SK-N-SH (cell line): ENCODE results near the gene OCA2. TPM values are rescaled to one million over a fixed set of nuclear protein-coding genes. Genes with fewer than 3 reads are reported as not detected.

Experiments
- CTCF ChIA-PET: fragments of 300-600, 350-600 bp; formaldehyde crosslinking; extraction: SDS; loops from one replicate; lab custom pipeline; 2021; lab: Yijun Ruan, JAX
- POLR2A ChIA-PET: fragments of 350-600 bp; sonication (Branson Sonifier 250); formaldehyde crosslinking; extraction: SDS; loops from one replicate; lab custom pipeline; 2020; ENCODE audit warnings: antibody characterized with exemption, inconsistent platforms; lab: Yijun Ruan, JAX
- DNase-seq: peaks from one replicate; pipeline ENCODE4 v3.0.0; 2012
- H2AFZ ChIP-seq: fragments of 200-600 bp; sonication (generic); 2 replicates; pipeline ENCODE4 v1.8.1; 2016; ENCODE audit warnings: antibody characterized with exemption, mild to moderate bottlenecking, low read depth
- H3F3A ChIP-seq: fragments of 200-600 bp; sonication (generic); replicated peaks from 2 replicates; pipeline ENCODE3; 2016; ENCODE audit warnings: antibody characterized with exemption, mild to moderate bottlenecking; ENCODE audit not compliant: insufficient read depth
- H3K27ac ChIP-seq, 2 experiments: fragments of 200-500 bp in 1 of 2; fragments of 200-600 bp in 1 of 2; sonication (Bioruptor generic) in 1 of 2; sonication (generic), shearing (Covaris generic) in 1 of 2; 2 replicates each; pipeline versions ENCODE4 v1.5.1 to v1.6.1; 2014 to 2016; ENCODE audit warnings: low read depth in 2 of 2, inconsistent platforms in 1 of 2, low read length in 1 of 2, mild to moderate bottlenecking in 1 of 2, mixed read lengths in 1 of 2
- H3K27me3 ChIP-seq: fragments of 200-600 bp; sonication (generic), shearing (Covaris generic); 2 replicates; pipeline ENCODE4 v1.6.1; 2016; ENCODE audit warnings: mixed run types; ENCODE audit not compliant: insufficient read depth
- H3K36me3 ChIP-seq, 2 experiments: fragments of 200-500 bp in 1 of 2; fragments of 200-600 bp in 1 of 2; sonication (Bioruptor generic) in 1 of 2; sonication (generic) in 1 of 2; replicated peaks in 1 of 2; 2 replicates each; pipeline versions ENCODE3 to v1.5.1; 2014 to 2016; ENCODE audit warnings: low read length in 1 of 2, mild to moderate bottlenecking in 1 of 2; ENCODE audit not compliant: insufficient read depth in 2 of 2, control insufficient read depth in 1 of 2
- H3K4me1 ChIP-seq, 2 experiments: fragments of 200-500 bp in 1 of 2; fragments of 200-600 bp in 1 of 2; sonication (Bioruptor generic) in 1 of 2; sonication (generic), shearing (Covaris generic) in 1 of 2; 2 replicates each; pipeline versions ENCODE4 v1.5.1 to v1.6.1; 2014 to 2016; ENCODE audit warnings: low read depth in 1 of 2, low read length in 1 of 2, mixed run types in 1 of 2; ENCODE audit not compliant: insufficient read depth in 2 of 2, control insufficient read depth in 1 of 2
- H3K4me2 ChIP-seq: fragments of 200-600 bp; sonication (generic), shearing (Covaris generic); 2 replicates; pipeline ENCODE4 v1.6.1; 2017; ENCODE audit warnings: mixed run types
- H3K4me3 ChIP-seq, 2 experiments: fragments of 200-500 bp in 1 of 2; fragments of 200-600 bp in 1 of 2; sonication (Bioruptor generic) in 1 of 2; sonication (generic), shearing (Covaris generic) in 1 of 2; 2 replicates each; pipeline versions ENCODE4 v1.5.1 to v1.8.1; 2014 to 2016; ENCODE audit warnings: low read depth in 2 of 2, inconsistent platforms in 1 of 2, low read length in 1 of 2, mild to moderate bottlenecking in 1 of 2, mixed read lengths in 1 of 2, moderate library complexity in 1 of 2
- H3K79me2 ChIP-seq: fragments of 200-600 bp; sonication (generic); 2 replicates; pipeline ENCODE4 v1.8.1; 2017; ENCODE audit warnings: mild to moderate bottlenecking; ENCODE audit not compliant: insufficient read depth
- H3K9ac ChIP-seq: fragments of 200-600 bp; sonication (generic); 2 replicates; pipeline ENCODE4 v1.6.1; 2017; ENCODE audit warnings: mixed run types
- H3K9me2 ChIP-seq: fragments of 200-600 bp; sonication (generic); 2 replicates; pipeline ENCODE4 v1.6.1; 2017; ENCODE audit warnings: mixed run types
- H3K9me3 ChIP-seq: fragments of 200-600 bp; sonication (generic); 2 replicates; pipeline ENCODE4 v1.6.1; 2017; ENCODE audit warnings: mixed run types, mild to moderate bottlenecking, moderate library complexity
- H4K20me1 ChIP-seq: fragments of 200-600 bp; sonication (generic); 2 replicates; pipeline ENCODE4 v1.6.1; 2017; ENCODE audit warnings: mild to moderate bottlenecking, mixed run types; ENCODE audit not compliant: insufficient read depth
- CTCF ChIP-seq: fragments of 200-600 bp; sonication (generic); IDR thresholded peaks from 2 replicates; pipeline ENCODE4 v1.6.1; 2017; ENCODE audit warnings: antibody characterized with exemption, mild to moderate bottlenecking, moderate library complexity
- EP300 ChIP-seq, 2 experiments: IDR thresholded peaks; 2 replicates each; pipeline versions ENCODE4 v1.4.0 to v1.6.1; 2012; ENCODE audit warnings: borderline replicate concordance in 1 of 2, low read depth in 1 of 2, low read length in 1 of 2
- FOSL2 ChIP-seq: IDR thresholded peaks from 2 replicates; pipeline ENCODE4 v1.4.0; 2012; ENCODE audit warnings: low read depth, mild to moderate bottlenecking, moderate library complexity, borderline replicate concordance
- FOXM1 ChIP-seq: IDR thresholded peaks from 2 replicates; pipeline ENCODE4 v1.4.0; 2012; ENCODE audit warnings: low read depth, mild to moderate bottlenecking
- JUND ChIP-seq: IDR thresholded peaks from 2 replicates; pipeline ENCODE4 v1.4.0; 2012
- MEF2A ChIP-seq: IDR thresholded peaks from 2 replicates; pipeline ENCODE4 v1.4.0; 2012; ENCODE audit warnings: low read depth, borderline replicate concordance
- NFIC ChIP-seq: IDR thresholded peaks from 2 replicates; pipeline ENCODE4 v1.4.0; 2012; ENCODE audit warnings: borderline replicate concordance
- NRF1 ChIP-seq: IDR thresholded peaks from 2 replicates; pipeline ENCODE4 v1.6.1; 2012; ENCODE audit warnings: low read depth, mild to moderate bottlenecking, low read length
- POLR2AphosphoS5 ChIP-seq: IDR thresholded peaks from 2 replicates; pipeline ENCODE4 v1.6.1; 2012; ENCODE audit warnings: low read depth, low read length
- RAD21 ChIP-seq: IDR thresholded peaks from 2 replicates; pipeline ENCODE4 v1.6.1; 2012; ENCODE audit warnings: mild to moderate bottlenecking, low read length
- RFX5 ChIP-seq: IDR thresholded peaks from 2 replicates; pipeline ENCODE4 v1.6.1; 2012; ENCODE audit warnings: mild to moderate bottlenecking, improper control_type of control experiment, low read length
- RXRA ChIP-seq: IDR thresholded peaks from 2 replicates; pipeline ENCODE4 v1.4.0; 2012; ENCODE audit warnings: low read depth, mild to moderate bottlenecking, borderline replicate concordance
- TCF12 ChIP-seq: IDR thresholded peaks from 2 replicates; pipeline ENCODE4 v1.4.0; 2012
- USF2 ChIP-seq: fragments of 150-350 bp; IDR thresholded peaks from 2 replicates; pipeline ENCODE4 v1.6.1; 2017; ENCODE audit warnings: antibody characterized with exemption, low read length, low read depth, borderline replicate concordance
- YY1 ChIP-seq: IDR thresholded peaks from 2 replicates; pipeline ENCODE4 v1.4.0; 2012; ENCODE audit warnings: low read depth, mild to moderate bottlenecking
- WGBS: methylation state at CpG from one replicate; pipeline ENCODE4 v1.1.6; 2017; ENCODE audit warnings: low lambda C conversion rate; 5-methylcytosine and 5-hydroxymethylcytosine counted together
- polyA plus RNA-seq, 3 experiments: library from polyadenylated mRNA; depleted of rRNA; stranded (reverse); fragments of >200 nt; gene quantifications; 2 replicates each; pipeline ENCODE4 v1.2.3, GENCODE V29; 2012

The OCA2 gene
- polyA plus RNA-seq, 1 of the 3 experiments (the other 2 are of a cell fraction): 0.16 TPM

- CTCF ChIA-PET: interaction anchor here (1.3 to 1.8 kb wide), 2 partner anchors 82 to 96 kb away, joined by 4 to 6 read pairs; partner anchors contain the start of gene OCA2
Observed at GRCh38 chr15:28003302-28004037, 95.6 kb downstream of the OCA2 start.

GRCh38 chr15:28002867-28003266 lies 96.2 kb downstream of the OCA2 start:
- H3F3A ChIP-seq: no peaks in the 10 kb centered on the region
- H3K4me3 ChIP-seq: no peak overlapping the region
- H3K4me1 ChIP-seq: no peaks in the 10 kb centered on the region
- no peak overlapping the region for H2AFZ ChIP-seq
- H3K36me3 ChIP-seq: no peaks in the 10 kb centered on the region
- WGBS: 76% methylated on average over 9 of the region's 10 CpGs
- POLR2A ChIA-PET: no interaction called here
- no peaks in the 10 kb centered on the region for H3K9me2 ChIP-seq
- H3K79me2 ChIP-seq: no peaks in the 10 kb centered on the region
- H4K20me1 ChIP-seq: no peaks in the 10 kb centered on the region
- H3K9ac ChIP-seq: no peak overlapping the region
- H3K27ac ChIP-seq: no peak overlapping the region
- no peak for DNase-seq
- TF ChIP-seq FOXM1: no peak
- TF ChIP-seq CTCF: no peak
- no peak for TF ChIP-seq FOSL2
- TF ChIP-seq EP300 (IDR thresholded peaks at IDR 0.05; ENCODE audit: borderline replicate concordance in 1 of 2, low read depth in 1 of 2, low read length in 1 of 2): no peak
- no peak for TF ChIP-seq NRF1
- no peak for TF ChIP-seq RFX5
- no peak for TF ChIP-seq NFIC
- TF ChIP-seq JUND: no peak
- TF ChIP-seq RXRA: no peak
- no peak for TF ChIP-seq TCF12
- TF ChIP-seq YY1: no peak
- no peak for TF ChIP-seq RAD21
- TF ChIP-seq POLR2AphosphoS5: no peak
- TF ChIP-seq USF2: no peak
- no peaks in the 10 kb centered on the region for H3K9me3 ChIP-seq
- H3K27me3 ChIP-seq: no peaks in the 10 kb centered on the region
- no peak overlapping the region for H3K4me2 ChIP-seq
- CTCF ChIA-PET: interaction anchor here (1.8 kb wide), 1 partner anchor 82 kb away, joined by 6 read pairs; no protein-coding TSS in a partner anchor

More at GRCh38 chr15:28003302-28004037, 95.6 kb downstream of the OCA2 start:
- Histone ChIP-seq H3K79me2 (no peaks in the 10 kb centered on the region), H3K9me3 (no peaks in the 10 kb centered on the region), H3K27ac (no peak overlapping the region), H2AFZ (no peak overlapping the region), H3K27me3 (no peaks in the 10 kb centered on the region), H3K4me3 (no peak overlapping the region), H4K20me1 (no peaks in the 10 kb centered on the region), H3K36me3 (no peaks in the 10 kb centered on the region), H3K4me2 (no peak overlapping the region), H3K4me1 (no peaks in the 10 kb centered on the region)
- POLR2A ChIA-PET: no interaction called here
- 79% methylated on average over 36 of the region's 63 CpGs for WGBS
- DNase-seq: no peak
- TF ChIP-seq USF2 (no peak), MEF2A (no peak)
- TF ChIP-seq, all 33 proteins: peak for 0
- no peaks in the 10 kb centered on the region for H3K9me2 ChIP-seq
- no peak overlapping the region for H3K9ac ChIP-seq
- H3F3A ChIP-seq: no peaks in the 10 kb centered on the region
